HUES48 (cell line): ENCODE measurements around the gene SIDT2.
"Not testable (repeated sequence)": the region's sequence is repeated elsewhere in the genome, so short reads cannot be mapped to it uniquely, and the experiment has no call there.

Experiments
- H3K27ac ChIP-seq: one replicate; pipeline ENCODE4 v1.7.0; 2013; ENCODE audit warnings: low read depth, low read length, inconsistent platforms
- H3K27me3 ChIP-seq: 2 replicates; pipeline ENCODE4 v1.6.1; 2013; ENCODE audit warnings: mild to moderate bottlenecking, low read length; ENCODE audit not compliant: control insufficient read depth, insufficient read depth
- H3K36me3 ChIP-seq: 2 replicates; pipeline ENCODE4 v1.6.1; 2013; ENCODE audit warnings: low read length; ENCODE audit not compliant: control insufficient read depth, insufficient read depth
- H3K4me1 ChIP-seq: 2 replicates; pipeline ENCODE4 v1.6.1; 2013; ENCODE audit warnings: mild to moderate bottlenecking, low read length; ENCODE audit not compliant: control insufficient read depth, insufficient read depth
- H3K4me3 ChIP-seq: 2 replicates; pipeline ENCODE4 v1.5.1; 2013; ENCODE audit warnings: mild to moderate bottlenecking, low read depth, low read length
- H3K9ac ChIP-seq: 2 replicates; pipeline ENCODE4 v1.6.1; 2013; ENCODE audit warnings: mild to moderate bottlenecking, low read depth, low read length, moderate library complexity
- H3K9me3 ChIP-seq: 2 replicates; pipeline ENCODE4 v1.6.1; 2013; ENCODE audit warnings: low read length; ENCODE audit not compliant: control insufficient read depth, insufficient read depth

The SIDT2 gene

DNA sequence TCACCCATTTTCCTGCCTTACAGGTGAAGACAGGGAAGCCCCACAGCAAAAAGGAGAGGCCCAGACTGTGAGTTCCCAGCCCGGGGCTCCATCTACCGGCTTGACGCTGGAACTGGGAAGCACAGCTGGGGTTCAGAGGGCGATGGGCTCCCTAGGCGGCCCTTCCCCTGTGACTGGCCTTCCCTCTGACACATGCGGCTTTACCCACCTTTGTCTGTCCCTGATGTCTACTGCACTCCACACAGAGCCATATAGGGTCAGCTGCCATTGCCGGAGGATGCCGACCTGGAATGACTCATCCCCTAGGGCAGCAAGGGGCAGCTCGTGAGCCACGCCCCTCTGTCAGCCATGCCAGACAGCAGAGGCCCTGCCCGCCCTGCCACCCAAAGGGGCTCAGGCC lies 28.3 kb downstream of the SIDT2 start:
- not testable (repeated sequence) for H3K4me3 ChIP-seq, H3K9me3 ChIP-seq, H3K9ac ChIP-seq, H3K4me1 ChIP-seq, H3K27ac ChIP-seq, H3K27me3 ChIP-seq
- H3K36me3 ChIP-seq = peaks cover 33% of the 10 kb centered on the region

DNA sequence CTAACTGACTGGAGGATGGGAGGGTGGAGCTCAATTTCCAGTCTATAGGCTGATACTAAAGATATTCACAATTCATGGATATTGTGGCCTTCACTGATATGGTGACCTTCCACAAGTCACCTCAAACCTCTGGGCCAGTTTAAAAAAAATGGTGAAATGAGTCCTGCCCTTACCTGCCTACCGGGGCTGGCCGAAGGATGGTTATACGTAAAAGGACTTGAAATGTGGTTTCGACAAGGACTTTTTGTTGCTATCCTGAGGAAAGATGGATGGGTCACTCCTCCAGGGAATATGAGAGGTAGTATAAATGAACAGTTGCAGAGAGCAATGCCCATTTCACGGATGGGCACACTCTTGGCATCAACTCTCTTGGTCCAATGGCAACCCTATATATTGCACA lies 28.9 kb downstream of the SIDT2 start:
- not testable (repeated sequence) for H3K27me3 ChIP-seq, H3K9me3 ChIP-seq, H3K9ac ChIP-seq, H3K4me3 ChIP-seq, H3K27ac ChIP-seq, H3K4me1 ChIP-seq
- peaks cover 31% of the 10 kb centered on the region for H3K36me3 ChIP-seq

DNA sequence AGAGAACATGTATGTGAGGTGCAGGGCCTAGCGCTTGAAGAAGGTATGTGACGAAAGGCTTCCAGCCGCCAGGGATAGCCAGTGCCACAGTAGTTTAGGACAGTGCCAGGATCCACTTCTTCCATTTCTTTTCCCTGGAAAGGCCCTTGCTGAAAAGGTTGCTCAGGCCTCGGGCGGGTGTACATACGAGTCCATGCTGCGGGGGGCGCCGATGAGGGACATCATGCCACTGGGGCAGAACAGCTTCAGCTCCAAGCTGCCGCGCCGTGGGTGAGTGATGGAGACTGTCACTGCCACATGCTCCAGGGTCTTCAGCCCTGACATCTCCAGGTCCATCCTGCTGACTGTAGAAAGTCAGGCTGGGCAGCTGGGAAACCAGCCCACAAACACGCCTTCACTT lies 30.2 kb downstream of the SIDT2 start:
- H3K9me3 ChIP-seq, H3K27ac ChIP-seq, H3K4me1 ChIP-seq, H3K9ac ChIP-seq, H3K4me3 ChIP-seq, H3K27me3 ChIP-seq: not testable (repeated sequence)
- H3K36me3 ChIP-seq = peaks cover 25% of the 10 kb centered on the region

DNA sequence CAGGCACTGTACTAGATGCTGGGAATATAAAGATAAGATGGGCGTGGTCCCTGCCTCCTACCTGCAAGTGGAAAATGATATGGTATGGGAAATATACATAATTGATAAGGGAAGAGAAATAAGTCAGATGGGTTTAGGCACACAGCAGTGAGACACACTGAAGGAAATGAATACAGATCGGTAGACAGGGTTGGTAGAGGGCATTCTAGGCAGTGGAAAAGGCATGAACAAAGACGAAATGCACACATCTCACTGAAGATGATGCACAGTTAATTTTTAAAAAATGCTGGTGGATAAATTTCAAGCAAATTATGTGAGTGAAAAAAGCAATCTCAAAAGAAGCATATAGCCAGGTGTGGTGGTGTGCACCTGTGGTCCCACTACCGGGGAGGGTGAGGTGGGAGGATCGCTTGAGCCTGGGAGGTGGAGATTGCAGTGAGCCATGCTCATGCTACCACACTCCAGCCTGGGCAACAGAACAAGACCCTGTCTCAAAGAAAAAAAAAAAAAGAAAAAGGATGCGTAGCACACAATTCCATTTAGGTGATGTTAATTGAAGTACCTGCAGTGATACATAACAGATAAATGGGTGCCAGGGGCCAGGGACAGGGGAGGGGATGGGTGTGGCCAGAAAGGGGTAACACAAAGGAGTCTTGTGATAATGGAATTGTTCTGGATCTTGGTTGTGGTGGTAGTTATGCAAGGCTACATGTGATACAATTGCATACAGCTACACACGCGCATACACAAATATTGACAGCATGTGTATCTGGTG lies 31.0 kb downstream of the SIDT2 start:
- peaks cover 17% of the 10 kb centered on the region for H3K36me3 ChIP-seq
- H3K4me3 ChIP-seq, H3K9ac ChIP-seq, H3K27me3 ChIP-seq, H3K4me1 ChIP-seq, H3K27ac ChIP-seq, H3K9me3 ChIP-seq: not testable (repeated sequence)

DNA sequence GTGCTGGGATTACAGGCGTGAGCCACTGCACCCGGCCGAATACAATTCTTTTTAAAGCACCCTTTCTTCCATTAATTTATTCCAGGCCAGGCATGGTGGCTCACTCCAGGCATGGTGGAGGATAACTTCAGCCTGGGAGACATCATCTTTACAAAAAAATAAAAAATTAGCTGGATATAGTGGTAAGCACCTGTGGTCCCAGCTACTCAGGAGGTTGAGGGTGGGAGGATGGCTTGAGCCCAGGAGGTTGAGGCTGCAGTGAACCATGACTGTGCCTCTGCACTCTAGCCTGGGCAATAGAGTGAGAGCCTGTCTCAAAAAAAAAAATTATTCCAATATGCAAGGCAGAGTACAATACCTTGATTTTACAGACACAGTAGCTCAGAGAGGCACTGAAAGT lies 32.1 kb downstream of the SIDT2 start:
- no peak overlapping the region for H3K4me3 ChIP-seq
- no peaks in the 10 kb centered on the region for H3K27me3 ChIP-seq
- H3K9ac ChIP-seq = no peak overlapping the region
- no peak overlapping the region for H3K27ac ChIP-seq
- no peaks in the 10 kb centered on the region for H3K9me3 ChIP-seq
- no peaks in the 10 kb centered on the region for H3K4me1 ChIP-seq
- H3K36me3 ChIP-seq = peaks cover 7% of the 10 kb centered on the region

DNA sequence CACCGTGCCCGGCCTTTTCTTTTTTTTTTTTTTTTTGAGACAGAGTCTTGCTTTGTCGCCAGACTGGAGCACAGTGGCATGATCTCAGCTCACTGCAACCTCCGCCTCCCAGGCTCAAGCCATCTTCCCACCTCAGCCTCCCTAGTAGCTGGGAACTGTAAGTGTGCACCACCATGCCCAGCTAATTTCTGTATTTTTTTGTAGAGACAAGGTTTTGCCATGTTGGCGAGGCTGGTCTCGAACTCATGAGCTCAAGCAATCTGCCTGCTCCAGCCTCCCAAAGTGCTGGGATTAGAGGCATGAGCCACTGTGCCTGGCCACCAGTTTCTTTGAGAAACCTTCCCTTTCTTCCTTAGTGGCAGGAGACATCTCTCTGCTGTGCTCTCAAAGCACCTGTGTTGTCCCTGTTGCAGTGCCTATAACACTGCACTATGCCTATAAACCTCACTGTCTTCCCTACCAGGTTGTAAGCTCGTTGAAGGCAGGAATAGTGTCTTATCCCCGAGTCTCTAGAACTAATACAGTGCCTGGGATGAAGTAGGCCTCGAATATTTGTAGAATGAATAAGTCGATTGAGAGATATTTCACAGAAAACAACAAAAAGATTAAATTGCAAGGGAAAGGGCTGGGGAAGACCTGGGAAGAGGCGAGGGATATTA lies 34.3 kb downstream of the SIDT2 start:
- no peaks in the 10 kb centered on the region for H3K27me3 ChIP-seq
- H3K27ac ChIP-seq = no peak overlapping the region
- H3K4me3 ChIP-seq = no peak overlapping the region
- H3K36me3 ChIP-seq = peaks cover 25% of the 10 kb centered on the region
- H3K9ac ChIP-seq = no peak overlapping the region
- no peaks in the 10 kb centered on the region for H3K9me3 ChIP-seq
- no peaks in the 10 kb centered on the region for H3K4me1 ChIP-seq

DNA sequence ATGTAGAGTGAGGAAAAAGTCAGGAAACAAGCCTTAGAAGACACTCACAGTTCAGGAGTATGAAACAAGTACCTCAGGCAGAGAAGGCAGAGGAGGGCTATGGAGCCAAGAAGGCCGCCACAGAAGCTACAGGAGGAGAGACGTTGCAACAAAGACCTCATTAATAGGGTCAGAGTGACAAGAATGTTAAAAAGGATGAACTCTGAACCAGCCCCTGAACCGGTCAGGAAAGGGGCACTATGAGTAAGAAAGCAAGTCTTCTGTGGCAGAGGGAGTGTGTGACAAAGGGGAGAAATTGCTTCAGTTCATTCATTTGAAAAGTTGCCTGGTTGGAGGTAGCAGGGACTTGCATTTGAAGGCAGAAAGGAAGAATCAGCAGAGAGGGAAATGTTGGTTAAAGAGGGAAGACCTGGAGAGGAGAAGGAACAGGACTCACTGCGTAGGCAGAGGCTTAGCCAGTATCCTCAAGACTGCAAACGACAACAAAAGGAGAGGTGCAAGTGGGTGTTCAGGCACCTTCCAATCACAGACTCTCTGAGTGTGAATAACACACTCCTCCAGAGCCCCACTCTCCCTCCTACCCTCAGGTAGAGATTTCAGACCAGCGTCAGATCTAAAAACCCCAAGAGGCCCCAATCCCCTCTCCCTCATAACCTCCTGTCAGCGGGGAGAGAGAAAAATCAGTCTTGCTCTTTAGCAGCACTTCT lies 36.0 kb downstream of the SIDT2 start:
- Histone ChIP-seq H3K9ac (no peak overlapping the region), H3K9me3 (no peaks in the 10 kb centered on the region), H3K36me3 (peaks cover 42% of the 10 kb centered on the region), H3K27me3 (no peaks in the 10 kb centered on the region), H3K4me1 (no peaks in the 10 kb centered on the region), H3K27ac (no peak overlapping the region), H3K4me3 (no peak overlapping the region)

DNA sequence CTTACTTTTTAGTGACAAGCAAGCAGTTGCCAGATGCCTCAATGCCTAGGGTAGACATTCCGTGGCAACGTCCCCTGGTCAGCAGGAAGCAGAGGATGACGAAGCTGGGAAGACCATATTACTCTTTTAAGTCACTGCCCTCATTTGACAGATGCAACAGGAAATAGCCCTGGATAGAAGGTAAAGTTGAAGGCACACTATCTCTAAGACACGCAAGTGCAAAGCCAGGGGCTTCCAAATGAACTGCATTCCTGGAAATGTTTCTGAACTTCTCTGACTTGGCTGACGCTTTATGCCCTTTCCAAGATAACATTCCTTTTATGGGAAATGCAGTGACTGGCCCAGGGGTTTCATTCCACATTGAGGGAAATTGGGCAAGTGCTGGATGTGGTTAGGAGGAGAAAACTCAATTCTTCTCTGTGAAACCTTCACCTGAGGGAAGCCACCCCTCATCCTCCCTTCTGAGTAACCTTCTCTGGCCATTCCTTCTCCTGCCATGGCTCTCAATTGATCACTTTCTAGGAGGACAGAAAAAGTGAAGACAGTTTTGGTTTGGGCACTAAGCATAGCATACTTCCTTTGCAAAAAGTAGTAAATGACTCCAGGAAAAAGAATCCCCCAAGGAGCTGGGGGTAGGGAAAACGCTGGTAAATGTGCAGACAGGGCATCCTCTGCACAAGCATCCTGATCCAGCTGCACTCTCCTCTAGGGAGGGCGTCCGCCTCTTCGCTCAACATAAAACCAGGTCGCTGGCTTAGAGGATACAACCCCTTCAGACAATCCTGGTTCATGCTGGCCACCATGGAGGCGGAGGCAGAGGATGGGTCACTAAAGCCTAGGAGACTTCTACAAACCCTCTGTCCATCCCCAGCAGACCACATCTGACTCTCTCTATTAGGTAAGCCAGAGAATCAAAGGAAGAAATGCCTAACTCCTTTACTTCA lies 38.9 kb downstream of the SIDT2 start:
- Histone ChIP-seq H3K4me1 (no peaks in the 10 kb centered on the region), H3K9ac (no peak overlapping the region), H3K9me3 (no peaks in the 10 kb centered on the region), H3K27me3 (no peaks in the 10 kb centered on the region), H3K27ac (no peak overlapping the region), H3K36me3 (peaks cover 59% of the 10 kb centered on the region), H3K4me3 (no peak overlapping the region)

DNA sequence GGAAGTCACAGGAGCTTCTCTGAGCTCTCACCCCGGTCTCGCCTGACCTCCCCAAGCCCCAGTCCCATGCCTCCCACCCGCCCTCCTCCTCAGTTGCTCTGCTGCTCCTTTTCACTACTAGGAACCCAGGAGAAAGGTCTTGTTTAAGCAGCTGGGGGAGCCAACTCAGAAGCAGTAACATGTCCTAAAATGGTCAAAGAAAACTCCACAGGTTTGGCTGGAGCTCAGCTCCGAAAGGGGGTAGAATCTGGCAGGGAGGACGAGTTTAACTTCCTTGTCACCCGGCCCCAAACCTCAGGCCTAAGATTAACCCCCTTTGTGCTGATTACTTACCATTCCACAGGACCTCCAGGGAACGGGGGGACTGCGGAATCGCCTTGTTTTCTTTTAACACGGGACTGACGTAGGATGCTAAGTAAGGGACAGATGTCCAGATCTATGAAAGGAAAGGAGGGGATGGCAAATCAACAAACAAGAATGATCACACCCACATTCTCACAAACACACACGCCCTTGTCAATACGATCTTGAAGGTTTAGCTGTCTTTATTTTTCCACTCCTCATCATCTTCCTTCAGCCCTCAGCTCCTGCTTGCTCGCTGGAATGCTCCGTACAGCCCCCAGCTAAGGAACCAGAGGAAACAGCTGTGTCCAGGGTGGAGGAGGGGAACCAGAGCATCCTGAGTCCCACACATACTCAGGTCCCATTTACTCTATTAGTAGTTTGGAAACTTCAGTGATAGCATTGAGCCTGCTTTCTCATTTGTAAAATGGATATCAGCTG lies 39.8 kb downstream of the SIDT2 start:
- H3K9ac ChIP-seq = no peak overlapping the region
- H3K4me1 ChIP-seq = no peaks in the 10 kb centered on the region
- no peaks in the 10 kb centered on the region for H3K9me3 ChIP-seq
- H3K36me3 ChIP-seq = peaks cover 63% of the 10 kb centered on the region
- H3K27me3 ChIP-seq = no peaks in the 10 kb centered on the region
- H3K27ac ChIP-seq = no peak overlapping the region
- no peak overlapping the region for H3K4me3 ChIP-seq

DNA sequence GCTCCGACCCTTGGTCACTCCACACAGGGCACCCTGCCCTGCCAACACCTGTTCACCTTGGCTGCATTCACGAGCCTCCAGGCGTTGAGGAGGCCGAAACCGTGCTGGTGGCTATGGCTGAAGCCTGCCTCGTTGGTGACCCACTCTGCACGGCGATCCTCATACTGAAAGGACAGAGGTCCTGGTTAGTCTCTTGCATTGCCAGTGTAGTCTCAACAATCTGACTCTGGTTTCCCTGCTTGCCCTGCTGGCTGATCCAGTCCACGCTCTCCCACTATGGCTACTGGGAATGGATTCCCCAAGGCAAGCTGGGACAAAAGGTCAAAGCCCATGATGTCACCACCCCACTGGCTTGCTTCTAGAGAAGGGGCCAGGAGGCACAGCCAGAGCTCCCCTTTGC lies 40.5 kb downstream of the SIDT2 start:
- no peak overlapping the region for H3K9ac ChIP-seq
- no peak overlapping the region for H3K4me3 ChIP-seq
- no peak overlapping the region for H3K27ac ChIP-seq
- no peaks in the 10 kb centered on the region for H3K4me1 ChIP-seq
- no peaks in the 10 kb centered on the region for H3K9me3 ChIP-seq
- peaks cover 65% of the 10 kb centered on the region for H3K36me3 ChIP-seq
- no peaks in the 10 kb centered on the region for H3K27me3 ChIP-seq
